K562 (cell line): ENCODE measurements around the gene KRTAP22-1.

ENCODE experiments used
- ELF1 ChIP-seq: fragments of 200-800 bp; sonication (Bioruptor generic); IDR thresholded peaks from 2 replicates; pipeline ENCODE4 v1.6.1; 2016; ENCODE audit warnings: missing genetic modification characterization, missing compliant biosample characterization
- NR2C2 ChIP-seq, 2 experiments: fragments of 200-800 bp in 1 of 2; sonication (Bioruptor generic) in 1 of 2; sonication (generic) in 1 of 2; formaldehyde crosslinking in 1 of 2; IDR thresholded peaks; 2 replicates each; pipeline versions ENCODE4 v1.6.1 to v1.8.0; 2016 to 2022; ENCODE audit warnings: mild to moderate bottlenecking in 1 of 2, missing compliant biosample characterization in 1 of 2, missing genetic modification characterization in 1 of 2, missing genetic modification reagents in 1 of 2
- SOX6 ChIP-seq: fragments of 450-650 bp; IDR thresholded peaks from 2 replicates; pipeline ENCODE4 v1.6.1; 2014; ENCODE audit warnings: mild to moderate bottlenecking
- TARDBP ChIP-seq: fragments of 450-650 bp; IDR thresholded peaks from 2 replicates; pipeline ENCODE4 v1.6.1; 2016

DNA sequence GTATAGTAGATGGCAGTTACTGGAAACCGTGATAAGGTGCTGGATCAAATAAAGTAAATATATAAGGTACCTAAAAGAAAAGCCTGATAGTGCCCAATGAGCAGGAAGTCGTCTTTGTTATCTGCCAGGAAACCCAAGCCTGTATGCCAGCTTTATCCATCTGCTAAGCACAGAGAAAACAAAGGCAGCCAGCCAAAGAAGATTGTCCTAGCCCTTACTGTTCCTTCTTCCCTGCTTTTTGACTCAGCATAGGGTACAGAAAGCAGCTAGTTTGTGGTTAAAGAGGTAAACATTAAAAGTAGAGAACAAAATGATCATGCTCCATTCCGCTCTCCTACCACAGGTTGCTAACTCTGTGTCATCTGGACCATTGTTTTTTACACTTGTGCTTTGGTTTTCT lies 20.8 kb upstream of the KRTAP22-1 start:
- TF ChIP-seq NR2C2 (CRISPR knock-in tag; IDR thresholded peaks at IDR 0.05) (no peak), NR2C2 (tag; IDR thresholded peaks at IDR 0.05) (no peak), SOX6 (no peak), ELF1 (tag) (no peak), TARDBP (no peak)
